HS-27A (cell line): ENCODE data around the gene SPRR2A.
"Not testable (repeated sequence)": the region's sequence is repeated elsewhere in the genome, so short reads cannot be mapped to it uniquely, and the experiment has no call there.

Experiments used
- DNase-seq: peaks from one replicate; pipeline ENCODE4 v3.0.0-alpha.2; 2012; ENCODE audit warnings: low read depth, missing footprints

SPRR2A gene

GRCh38 chr1:153057375-153057774 is at the start of gene SPRR2A:
Gene SPRR2A, minus strand, starts transcription at chr1:153057512. Its CDS starts 777 bp downstream, at chr1:153056735.
- DNase-seq = no peak

GRCh38 chr1:153100245-153100644 is 42.9 kb upstream of the SPRR2A start:
- peak; percentile 66 for DNase-seq

GRCh38 chr1:153099461-153100045 is 42.2 kb upstream of the SPRR2A start:
- peak; percentile 24 for DNase-seq

GRCh38 chr1:153095764-153096163 is 38.5 kb upstream of the SPRR2A start:
- no peak for DNase-seq

- DNase-seq = no peak
Measured at GRCh38 chr1:153094426-153094825, 37.1 kb upstream of the SPRR2A start, which contains the start of gene SPRR2E. Gene SPRR2E, minus strand, starts transcription at chr1:153094526. Its CDS starts 775 bp downstream, at chr1:153093751.

- DNase-seq = no peak
Measured at GRCh38 chr1:153087652-153088051, 30.3 kb upstream of the SPRR2A start.

GRCh38 chr1:153081736-153082135 is 24.4 kb upstream of the SPRR2A start:
- DNase-seq = no peak

- DNase-seq = no peak
Measured at GRCh38 chr1:153072806-153073726, 15.8 kb upstream of the SPRR2A start.

GRCh38 chr1:153071511-153071910 is 14.2 kb upstream of the SPRR2A start, which contains the start of gene SPRR2B:
Gene SPRR2B, minus strand, starts transcription at chr1:153071611. Its CDS starts 772 bp downstream, at chr1:153070839.
- no peak for DNase-seq

- DNase-seq = no peak
Measured at GRCh38 chr1:153070243-153070642, 12.9 kb upstream of the SPRR2A start.

- no peak for DNase-seq
Measured at GRCh38 chr1:153058826-153059784, 1.8 kb upstream of the SPRR2A start.

- no peak for DNase-seq
Measured at GRCh38 chr1:153058154-153058553, 842 bp upstream of the SPRR2A start.

- not testable (repeated sequence) for DNase-seq
Measured at GRCh38 chr1:153056111-153056510, 1.2 kb downstream of the SPRR2A start.

- no peak for DNase-seq
Measured at GRCh38 chr1:153049211-153049610, 8.1 kb downstream of the SPRR2A start.

GRCh38 chr1:153040950-153041631 is 16.2 kb downstream of the SPRR2A start, which contains the start of gene SPRR2D:
Gene SPRR2D, minus strand, starts transcription at chr1:153041120. Its CDS starts 774 bp downstream, at chr1:153040346.
- DNase-seq = no peak

- no peak for DNase-seq
Measured at GRCh38 chr1:153035211-153035610, 22.1 kb downstream of the SPRR2A start.

- peak; percentile 76 for DNase-seq
Measured at GRCh38 chr1:153032677-153033308, 24.5 kb downstream of the SPRR2A start.

- DNase-seq = no peak
Measured at GRCh38 chr1:153032073-153032472, 25.2 kb downstream of the SPRR2A start.

- no peak for DNase-seq
Measured at GRCh38 chr1:153030895-153031294, 26.4 kb downstream of the SPRR2A start, which contains the start of gene SPRR1B. Gene SPRR1B, plus strand, starts transcription at chr1:153031203. Its CDS starts 1,143 bp downstream, at chr1:153032346.

GRCh38 chr1:153028766-153029165 is 28.5 kb downstream of the SPRR2A start:
- no peak for DNase-seq

- DNase-seq = no peak
Measured at GRCh38 chr1:153025797-153026196, 31.5 kb downstream of the SPRR2A start.
